Daoy (cell line): ENCODE measurements around the gene TWNK. TPM values are rescaled to one million over a fixed set of nuclear protein-coding genes. Genes with fewer than 3 reads are reported as not detected.
A peak's percentile ranks its signal among the peaks of the same experiment; 100 is the strongest.
"Not testable (repeated sequence)": the region's sequence is repeated elsewhere in the genome, so short reads cannot be mapped to it uniquely, and the experiment has no call there.

Experiments
- DNase-seq: peaks from one replicate; pipeline ENCODE4 v3.0.0-alpha.2; 2015; ENCODE audit warnings: low read depth
- total RNA-seq: library from RNA; depleted of rRNA; stranded (reverse); fragments of >200 nt; shearing (Covaris generic); gene quantifications from 2 replicates; pipeline ENCODE4 v1.2.3, GENCODE V29; 2014

Gene TWNK
- total RNA-seq, 1 experiment from 2014 or later = 14.7 TPM

- DNase-seq = peak; percentile 23
Measured at GRCh38 chr10:101030496-101031127, 43.3 kb downstream of the TWNK start.

DNA sequence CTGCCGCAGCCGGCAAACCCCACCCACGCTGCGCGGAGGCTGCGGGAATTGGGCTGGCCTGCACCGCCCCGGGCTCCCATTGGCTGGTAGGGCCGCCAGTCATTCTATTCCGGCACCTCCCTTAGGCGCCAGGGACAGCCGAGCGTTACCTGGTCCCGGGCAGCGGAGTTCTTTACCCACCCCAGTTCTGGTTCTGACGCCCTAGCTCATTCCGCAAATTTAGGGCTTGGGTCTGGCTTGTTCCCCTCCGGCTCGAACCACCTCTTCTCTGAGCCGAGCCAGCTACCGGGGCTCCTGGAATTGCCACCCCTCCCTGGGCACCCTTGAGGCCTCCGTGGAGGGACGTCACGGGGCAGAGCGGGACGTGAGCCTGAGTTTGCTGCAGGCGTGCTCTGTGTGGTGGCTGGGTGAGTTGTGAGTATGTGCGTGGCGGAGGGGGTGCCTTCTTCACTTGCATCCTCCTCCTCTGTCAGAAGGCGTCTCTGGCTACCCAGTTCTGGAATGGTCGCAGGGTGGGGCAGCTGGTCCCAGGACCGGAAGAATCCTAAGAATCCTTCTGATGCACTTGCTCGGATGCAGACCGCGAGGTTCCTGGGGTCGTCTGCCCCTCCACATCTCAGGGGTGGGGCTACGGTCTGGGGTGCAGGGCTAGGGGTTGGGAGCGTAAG lies 43.9 kb downstream of the TWNK start, which contains the start of the genes PDZD7 and SFXN3:
PDZD7 (minus strand) TSS at position 2 of the 668 bp plus-strand sequence. CDS start 910 bp downstream, outside the sequence.
SFXN3 (plus strand) TSS at position 107 of the 668 bp plus-strand sequence. CDS start 3,461 bp downstream, outside the sequence.
- DNase-seq = peak; percentile 92

GRCh38 chr10:101031796-101032636 lies 44.7 kb downstream of the TWNK start:
- peak; percentile 66 for DNase-seq

GRCh38 chr10:101032637-101033224 lies 45.4 kb downstream of the TWNK start:
- DNase-seq = peak; percentile 90

GRCh38 chr10:101033276-101033675 lies 45.9 kb downstream of the TWNK start:
- no peak for DNase-seq

DNA sequence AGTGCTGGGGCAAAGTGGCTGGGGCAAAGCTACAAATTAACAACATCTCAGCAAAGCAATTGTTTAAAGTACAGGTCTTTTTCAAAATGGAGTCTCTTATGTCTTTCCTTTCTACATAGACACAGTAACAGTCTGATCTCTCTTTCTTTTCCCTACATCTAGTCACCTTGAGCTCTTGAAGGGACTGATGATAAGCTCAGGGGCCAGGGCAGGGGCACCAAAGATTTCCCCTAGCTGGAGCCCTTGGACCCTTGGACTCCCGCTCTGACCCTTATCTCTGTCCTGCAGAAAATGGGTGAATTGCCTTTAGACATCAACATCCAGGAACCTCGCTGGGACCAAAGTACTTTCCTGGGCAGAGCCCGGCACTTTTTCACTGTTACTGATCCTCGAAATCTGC lies 47.1 kb downstream of the TWNK start:
- not testable (repeated sequence) for DNase-seq

- DNase-seq = no peak
Measured at GRCh38 chr10:101035314-101035713, 48.0 kb downstream of the TWNK start.

GRCh38 chr10:101035916-101036702 lies 48.8 kb downstream of the TWNK start:
- no peak for DNase-seq

GRCh38 chr10:101036726-101037125 lies 49.4 kb downstream of the TWNK start:
- no peak for DNase-seq

- no peak for DNase-seq
Measured at GRCh38 chr10:101038484-101038883, 51.1 kb downstream of the TWNK start.

DNA sequence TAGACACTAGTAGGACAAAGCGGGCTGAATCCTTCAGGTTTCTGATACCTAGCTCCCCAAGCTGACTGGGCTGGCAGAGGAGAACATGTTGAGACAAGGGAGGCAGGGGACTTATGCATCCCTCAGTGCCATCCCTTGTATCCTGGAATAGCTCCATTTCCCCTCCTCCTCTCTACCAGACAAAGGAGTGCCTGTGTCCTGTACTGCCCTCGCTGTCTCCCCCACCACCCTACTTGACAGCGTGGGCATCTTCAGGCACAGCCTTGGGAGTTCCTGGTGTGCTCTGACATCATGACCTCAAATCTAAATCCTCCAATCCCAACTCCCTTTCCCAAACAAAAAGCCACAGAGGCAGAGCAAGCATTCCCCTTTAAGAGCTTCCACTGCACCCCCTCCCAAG lies 52.7 kb downstream of the TWNK start:
- DNase-seq = no peak

- no peak for DNase-seq
Measured at GRCh38 chr10:101040851-101041250, 53.5 kb downstream of the TWNK start.

- peak; percentile 69 for DNase-seq
Measured at GRCh38 chr10:101041252-101041761, 54.0 kb downstream of the TWNK start.

GRCh38 chr10:101042118-101042517 lies 54.8 kb downstream of the TWNK start:
- DNase-seq = no peak

DNA sequence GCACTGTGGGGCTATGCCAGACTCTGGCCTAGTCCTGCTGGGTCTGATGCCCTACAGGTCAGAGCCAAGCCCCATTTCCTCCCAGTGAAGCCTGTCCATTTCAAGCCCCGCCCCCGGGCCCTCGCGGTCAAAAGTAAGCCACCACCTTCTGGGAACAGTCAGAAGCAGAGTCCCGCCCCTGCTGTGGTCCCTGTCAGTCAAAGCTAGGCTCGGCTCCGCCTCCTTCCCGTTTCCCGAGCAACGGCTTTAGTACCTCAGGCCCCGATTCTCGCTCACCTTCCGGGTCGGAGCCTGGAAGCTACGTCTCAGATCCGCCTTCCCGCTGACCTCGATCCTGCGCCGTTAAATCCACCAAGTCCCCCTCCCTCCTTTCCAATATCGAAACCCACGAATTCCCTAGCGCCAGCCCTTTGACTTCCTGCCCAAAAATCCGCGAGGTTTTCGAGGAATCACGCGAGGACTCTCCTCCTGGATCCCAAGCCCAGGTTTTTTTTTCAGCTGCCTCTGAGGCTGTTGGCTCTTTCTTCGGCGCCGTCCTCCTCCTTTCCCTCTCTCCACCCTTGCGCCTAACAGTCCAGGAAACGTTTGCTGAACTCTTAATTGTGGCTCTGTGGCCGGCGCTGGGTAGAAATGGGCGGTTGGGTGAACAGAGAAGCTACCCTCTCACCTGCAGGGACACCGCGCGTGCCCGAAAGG lies 55.5 kb downstream of the TWNK start:
- DNase-seq = peak; percentile 95

DNA sequence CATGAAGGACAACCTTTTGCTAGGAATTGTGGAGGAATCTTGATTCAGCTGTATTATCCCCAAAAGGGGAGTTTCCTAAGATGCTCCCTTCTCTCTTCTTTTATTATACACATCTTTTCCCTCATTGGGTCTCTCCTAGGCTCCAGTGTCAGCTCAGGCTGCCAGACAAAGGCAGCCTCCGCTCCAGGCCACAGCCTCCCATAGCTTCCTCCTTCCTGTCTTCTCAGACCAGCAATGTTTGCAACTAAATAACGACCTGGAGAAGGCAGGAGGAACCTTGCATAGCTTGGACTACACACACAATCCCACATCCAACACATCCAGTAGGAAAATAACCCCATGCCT lies 56.0 kb downstream of the TWNK start:
- no peak for DNase-seq
